Mesangial cell (primary cell): ENCODE measurements around the gene FAM124B. TPM values are rescaled to one million over a fixed set of nuclear protein-coding genes. Genes with fewer than 3 reads are reported as not detected.

Experiments used
- total RNA-seq: library from RNA; depleted of rRNA; stranded (reverse); fragments of >200 nt; gene quantifications from 2 replicates; pipeline ENCODE4 v1.2.3, GENCODE V29; 2015

The FAM124B gene, protein sequence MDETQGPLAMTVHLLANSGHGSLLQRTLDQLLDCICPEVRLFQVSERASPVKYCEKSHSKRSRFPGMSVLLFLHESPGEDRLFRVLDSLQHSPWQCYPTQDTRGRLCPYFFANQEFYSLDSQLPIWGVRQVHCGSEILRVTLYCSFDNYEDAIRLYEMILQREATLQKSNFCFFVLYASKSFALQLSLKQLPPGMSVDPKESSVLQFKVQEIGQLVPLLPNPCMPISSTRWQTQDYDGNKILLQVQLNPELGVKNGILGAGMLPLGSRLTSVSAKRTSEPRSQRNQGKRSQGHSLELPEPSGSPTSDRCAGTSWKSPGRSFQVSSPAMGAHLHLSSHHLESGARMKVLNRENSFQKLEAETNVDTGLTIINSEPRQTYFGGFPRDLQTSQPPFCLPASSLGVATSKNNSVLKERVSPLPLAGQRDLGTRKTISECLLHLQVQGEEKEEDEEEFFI
- total RNA-seq = not detected in 2 replicates

GRCh38 chr2:224401641-224402342, at the start of gene FAM124B:
Gene FAM124B, minus strand, starts transcription at chr2:224402107. Its CDS starts 339 bp downstream, at chr2:224401768.

Other genes with a start within 250 kb of the FAM124B start
- gene CUL3, start 183.3 kb upstream of the FAM124B start, total RNA-seq = 22.9 and 36.3 TPM in 2 replicates